ENCODE measurements around the gene TRAF2. TPM values are rescaled to one million over a fixed set of nuclear protein-coding genes. Genes with fewer than 3 reads are reported as not detected.
"Not testable (repeated sequence)": the region's sequence is repeated elsewhere in the genome, so short reads cannot be mapped to it uniquely, and the experiment has no call there.

TRAF2 gene
- total and polyA plus RNA-seq, 2 of the 8 experiments (the other 6 are each of a cell fraction or from before 2014, with no cell fraction given), result 26.9 to 50.2 TPM

DNA sequence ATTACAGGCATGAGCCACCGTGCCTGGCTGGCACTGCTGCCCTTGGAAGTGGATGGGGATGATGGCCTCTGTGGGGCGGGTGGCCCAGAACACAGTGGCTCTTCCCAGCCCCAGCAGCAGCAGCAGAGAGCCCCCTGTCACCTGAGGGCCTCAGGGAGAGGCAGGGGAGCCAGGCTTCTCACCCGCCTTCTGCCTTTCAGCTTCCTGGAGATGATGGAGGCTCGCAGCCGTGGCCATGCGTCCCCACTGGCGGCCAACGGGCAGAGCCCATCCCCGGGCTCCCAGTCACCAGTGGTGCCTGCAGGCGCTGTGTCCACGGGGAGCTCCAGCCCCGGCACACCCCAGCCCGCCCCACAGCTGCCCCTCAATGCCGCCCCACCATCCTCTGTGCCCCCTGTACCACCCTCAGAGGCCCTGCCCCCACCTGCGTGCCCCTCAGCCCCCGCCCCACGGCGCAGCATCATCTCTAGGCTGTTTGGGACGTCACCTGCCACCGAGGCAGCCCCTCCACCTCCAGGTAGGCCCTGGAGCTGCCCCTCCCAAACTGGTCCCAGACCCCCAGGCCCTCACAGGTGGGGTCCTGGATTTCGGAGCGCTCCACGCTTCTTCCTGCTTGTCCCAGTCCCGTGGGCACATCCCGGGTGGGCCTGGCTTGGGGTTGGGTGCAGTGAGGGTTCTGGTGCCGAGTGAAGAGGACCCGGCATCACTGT lies 49.0 kb upstream of the TRAF2 start (continued):
- TF ChIP-seq, protein P1, sequence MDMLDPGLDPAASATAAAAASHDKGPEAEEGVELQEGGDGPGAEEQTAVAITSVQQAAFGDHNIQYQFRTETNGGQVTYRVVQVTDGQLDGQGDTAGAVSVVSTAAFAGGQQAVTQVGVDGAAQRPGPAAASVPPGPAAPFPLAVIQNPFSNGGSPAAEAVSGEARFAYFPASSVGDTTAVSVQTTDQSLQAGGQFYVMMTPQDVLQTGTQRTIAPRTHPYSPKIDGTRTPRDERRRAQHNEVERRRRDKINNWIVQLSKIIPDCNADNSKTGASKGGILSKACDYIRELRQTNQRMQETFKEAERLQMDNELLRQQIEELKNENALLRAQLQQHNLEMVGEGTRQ (IDR thresholded peaks at IDR 0.05; ENCODE audit: low read length), result no peak

DNA sequence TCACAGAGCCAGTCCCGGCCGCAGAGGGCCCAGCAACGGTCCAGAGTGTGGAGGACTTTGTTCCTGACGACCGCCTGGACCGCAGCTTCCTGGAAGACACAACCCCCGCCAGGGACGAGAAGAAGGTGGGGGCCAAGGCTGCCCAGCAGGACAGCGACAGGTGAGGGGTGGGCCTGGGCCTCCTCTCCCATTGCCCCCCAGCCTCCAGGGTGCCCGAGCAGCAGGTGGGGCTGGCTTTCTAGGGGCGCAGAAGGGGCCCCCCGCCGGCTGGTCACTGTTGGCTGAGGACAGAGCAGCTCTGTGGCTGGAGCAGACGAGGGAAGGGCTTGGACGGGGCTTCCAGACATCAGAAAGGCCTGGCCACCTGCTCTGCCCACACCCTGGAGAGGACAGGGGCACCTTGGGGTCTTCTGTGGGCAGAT lies 48.4 kb upstream of the TRAF2 start:
- not testable (repeated sequence) for H3K23ac ChIP-seq (ENCODE audit: insufficient read length); H3K56ac ChIP-seq (replicated peaks; ENCODE audit: insufficient read length, low read depth, low read length); H4K8ac ChIP-seq (ENCODE audit: extremely low read depth, insufficient read depth, low read length); H4K91ac ChIP-seq (replicated peaks; ENCODE audit: insufficient read length, low read length); H2BK15ac ChIP-seq (ENCODE audit: low read length); H3K4ac ChIP-seq (replicated peaks; ENCODE audit: insufficient read length, low read depth, low read length); H3K79me1 ChIP-seq (ENCODE audit: low read depth, low read length); H2AFZ ChIP-seq (ENCODE audit: low read length); H3K18ac ChIP-seq (ENCODE audit: extremely low read depth, low read length); H3K79me2 ChIP-seq (ENCODE audit: control insufficient read depth in 1 of 2, insufficient read depth in 2 of 2, low read length in 2 of 2); H3K27me3 ChIP-seq (replicated peaks in 1 of 4; ENCODE audit: control insufficient read depth in 3 of 4, extremely low read depth in 1 of 4, insufficient read depth in 3 of 4, low read length in 3 of 4); H2BK12ac ChIP-seq (ENCODE audit: low read depth, low read length); H3K14ac ChIP-seq (ENCODE audit: insufficient read length); H3K23me2 ChIP-seq (ENCODE audit: low read depth, low read length); H2AK5ac ChIP-seq (ENCODE audit: low read depth, low read length); H3K9me3 ChIP-seq (ENCODE audit: insufficient read depth in 2 of 2, low read depth in 1 of 2, low read length in 1 of 2); H3K9ac ChIP-seq (replicated peaks in 1 of 4; ENCODE audit: extremely low read depth in 1 of 4, low read depth in 3 of 4, low read length in 3 of 4); FAIRE-seq; H3K27ac ChIP-seq (ENCODE audit: low read depth, low read length); H2BK120ac ChIP-seq (replicated peaks; ENCODE audit: low read depth, low read length); DNase-seq (ENCODE audit: low read depth in 1 of 2, low spot score in 2 of 2); H2BK5ac ChIP-seq (ENCODE audit: low read depth, low read length); H3K4me2 ChIP-seq (ENCODE audit: insufficient read depth in 1 of 2, low read depth in 2 of 2, low read length in 2 of 2); H3K4me3 ChIP-seq (ENCODE audit: extremely low read depth in 1 of 4, insufficient read depth in 2 of 4, low read depth in 3 of 4, low read length in 4 of 4); H4K20me1 ChIP-seq (replicated peaks in 1 of 2; ENCODE audit: control insufficient read depth in 1 of 2, insufficient read depth in 2 of 2, low read length in 2 of 2); H4K5ac ChIP-seq (ENCODE audit: insufficient read length, low read depth, low read length); H2BK20ac ChIP-seq (ENCODE audit: low read length)
- CTCF ChIA-PET (ENCODE audit: partially characterized antibody), result interaction anchor here (0.6 to 8.9 kb wide), 2 partner anchors 20 to 233 kb away, joined by 3 to 131 read pairs; no protein-coding TSS in a partner anchor
- WGBS, 2 experiments (ENCODE audit: extremely low coverage in 1 of 2, insufficient coverage in 1 of 2, insufficient read length in 1 of 2, insufficient replicate concordance in 2 of 2, low coverage in 1 of 2, low lambda C conversion rate in 2 of 2, missing lambda C conversion rate in 1 of 2), result 97% methylated on average over 14 of the region's 15 CpGs; no CpG with 5 or more reads in 1 of the 2 experiments
- Histone ChIP-seq H3K36me3 (ENCODE audit: control insufficient read depth in 2 of 4, insufficient read depth in 4 of 4, low read length in 3 of 4) (peaks cover 0 to 24% (median 4%) of the 10 kb centered on the region in 4 experiments; a peak in 3 of 8 replicates), H3K4me1 (replicated peaks in 1 of 4; ENCODE audit: control insufficient read depth in 3 of 4, insufficient read depth in 4 of 4, low read length in 3 of 4) (peaks cover 5 to 24% (median 14%) of the 10 kb centered on the region in 4 experiments)
- POLR2A ChIA-PET (ENCODE audit: partially characterized antibody), result interaction anchor here (0.7 to 20.5 kb wide), 6 partner anchors 8 to 108 kb away, joined by 3 to 248 read pairs (median 25); partner anchors contain the start of gene MAMDC4

All from H1 (cell line).